GM18951 (cell line): ENCODE data around the gene HOXB3.

ENCODE experiments used
- POLR2A ChIP-seq: IDR thresholded peaks from 4 replicates; pipeline ENCODE4 v1.6.1; 2011; ENCODE audit warnings: mild to moderate bottlenecking; ENCODE audit not compliant: insufficient read length, insufficient read depth; ENCODE audit errors: extremely low read depth
- in situ Hi-C: fragments of 300-500 bp; cut with MboI; formaldehyde crosslinking; loops from one replicate; pipeline ENCODE4 v1.12.0; 2022; ENCODE audit warnings: low sequenced_read_pairs, mixed read lengths, inconsistent platforms; ENCODE audit not compliant: unreplicated experiment

HOXB3 gene

GRCh38 chr17:48601539-48602425 is 11.7 kb upstream of the HOXB3 start:
- TF ChIP-seq POLR2A, result no peak
- in situ Hi-C loops, result no loop called here

GRCh38 chr17:48601207-48601538 is 11.1 kb upstream of the HOXB3 start:
- in situ Hi-C loops, result no loop called here

GRCh38 chr17:48600244-48601098 is 10.4 kb upstream of the HOXB3 start:
- in situ Hi-C loops, result no loop called here
- TF ChIP-seq POLR2A, result no peak

More at GRCh38 chr17:48601207-48601538, 11.1 kb upstream of the HOXB3 start:
- no peak for TF ChIP-seq POLR2A

GRCh38 chr17:48599354-48599753 is 9.3 kb upstream of the HOXB3 start:
- in situ Hi-C loops, result no loop called here
- TF ChIP-seq POLR2A, result no peak

- in situ Hi-C loops, result no loop called here
- no peak for TF ChIP-seq POLR2A
Observed at GRCh38 chr17:48598736-48599135, 8.7 kb upstream of the HOXB3 start.

GRCh38 chr17:48597778-48598631 is 8.0 kb upstream of the HOXB3 start:
- in situ Hi-C loops, result no loop called here
- TF ChIP-seq POLR2A, result peak; percentile 37

GRCh38 chr17:48597528-48597777 is 7.4 kb upstream of the HOXB3 start:
- no peak for TF ChIP-seq POLR2A
- in situ Hi-C loops, result no loop called here

- in situ Hi-C loops, result no loop called here
- no peak for TF ChIP-seq POLR2A
Observed at GRCh38 chr17:48596735-48597527, 6.9 kb upstream of the HOXB3 start.

- in situ Hi-C loops, result no loop called here
- TF ChIP-seq POLR2A, result no peak
Observed at GRCh38 chr17:48596000-48596734, 6.1 kb upstream of the HOXB3 start.

- in situ Hi-C loops, result no loop called here
- TF ChIP-seq POLR2A, result no peak
Observed at GRCh38 chr17:48595278-48595999, 5.4 kb upstream of the HOXB3 start.

- no peak for TF ChIP-seq POLR2A
- in situ Hi-C loops, result no loop called here
Observed at GRCh38 chr17:48594538-48595277, 4.7 kb upstream of the HOXB3 start.
